Measurements from ENCODE around the gene PKIG. TPM values are rescaled to one million over a fixed set of nuclear protein-coding genes. Genes with fewer than 3 reads are reported as not detected.

PKIG gene
- total and polyA plus RNA-seq, 11 donors, result 155 to 286 (median 200) TPM

GRCh38 chr20:44615169-44615791, 32.9 kb downstream of the PKIG start:
- Histone ChIP-seq H3K4me1 (peaks cover 13 to 82% (median 51%) of the 10 kb centered on the region in 12 donors), H3K9me3 (no peaks in the 10 kb centered on the region), H3K27ac (peak overlapping the region; percentile 55 to 86 (median 74)), H3K36me3 (peaks cover 0 to 78% (median 64%) of the 10 kb centered on the region in 9 donors), H3K4me3 (no peak overlapping the region), H3K27me3 (no peaks in the 10 kb centered on the region)
- ATAC-seq, result peak; percentile 4 to 58 (median 28)
- TF ChIP-seq POLR2A (IDR thresholded peaks at IDR 0.05) (no peak), CTCF (IDR thresholded peaks at IDR 0.05) (peak in 1 of 12 donors; percentile 11)
- WGBS, 4 donors, result 27 to 46% (median 41%) methylated on average over 10 of the region's 10 CpGs
- intact Hi-C loops (cut with DNase I), result loop anchor here in 8 of 10 donors (1.0 to 10.0 kb wide), 9 partner anchors 37 to 400 kb away; partner anchors contain the start of genes OSER1 (in 2 of the 8), TTPAL (in 2 of the 8), ADA (in 1 of the 8) and FITM2 (in 1 of the 8)
- peak in 4 of 5 donors; percentile 53 to 67 (median 66) for DNase-seq

- ATAC-seq (peak in 3 of 4 donors; percentile 1 to 7 (median 4)), DNase-seq (peak in 1 of 5 donors; percentile 57)
- intact Hi-C loops (cut with DNase I), result loop anchor here in 8 of 10 donors (1.0 to 10.0 kb wide), 9 partner anchors 36 to 401 kb away; partner anchors contain the start of genes OSER1 (in 2 of the 8), TTPAL (in 2 of the 8), ADA (in 1 of the 8) and FITM2 (in 1 of the 8)
- H3K9me3 ChIP-seq, result no peaks in the 10 kb centered on the region
- H3K4me1 ChIP-seq, result peaks cover 13 to 74% (median 44%) of the 10 kb centered on the region in 12 donors
- H3K36me3 ChIP-seq, result peaks cover 0 to 86% (median 71%) of the 10 kb centered on the region in 9 donors
- 64 to 75% (median 71%) methylated on average over 14 of the region's 14 CpGs for WGBS, 4 donors
- no peaks in the 10 kb centered on the region for H3K27me3 ChIP-seq
- peak overlapping the region; percentile 55 to 86 (median 74) for H3K27ac ChIP-seq
- TF ChIP-seq POLR2A (IDR thresholded peaks at IDR 0.05) (no peak), CTCF (IDR thresholded peaks at IDR 0.05) (no peak)
- H3K4me3 ChIP-seq, result no peak overlapping the region
These were observed 33.7 kb downstream of the PKIG start for GRCh38 chr20:44615876-44616603.

- ATAC-seq (peak in 3 of 4 donors; percentile 33 to 59 (median 45)), DNase-seq (peak; percentile 70 to 81 (median 76))
- Histone ChIP-seq H3K27me3 (no peaks in the 10 kb centered on the region), H3K9me3 (no peaks in the 10 kb centered on the region), H3K27ac (peak overlapping the region in 11 of 12 donors; percentile 60 to 86 (median 76)), H3K4me1 (peaks cover 13 to 69% (median 43%) of the 10 kb centered on the region in 12 donors), H3K4me3 (no peak overlapping the region), H3K36me3 (peaks cover 0 to 89% (median 75%) of the 10 kb centered on the region in 9 donors)
- intact Hi-C loops (cut with DNase I), result loop anchor here in 8 of 10 donors (5.0 to 10.0 kb wide), 8 partner anchors 36 to 402 kb away; partner anchors contain the start of genes OSER1 (in 2 of the 8), TTPAL (in 2 of the 8), ADA (in 1 of the 8) and FITM2 (in 1 of the 8)
- TF ChIP-seq CTCF (IDR thresholded peaks at IDR 0.05) (no peak), POLR2A (IDR thresholded peaks at IDR 0.05) (no peak)
- WGBS, 4 donors, result 32 to 54% (median 40%) methylated on average over 7 to 14 of the region's 14 CpGs
These were observed 34.2 kb downstream of the PKIG start for GRCh38 chr20:44616604-44616964.

Data from heart left ventricle (tissue), 16 donors.